Measurements from ENCODE around the gene BEGAIN. TPM values are rescaled to one million over a fixed set of nuclear protein-coding genes. Genes with fewer than 3 reads are reported as not detected.

BEGAIN gene
- total RNA-seq, 1 experiment from 2014 or later = 0.54 TPM

DNA sequence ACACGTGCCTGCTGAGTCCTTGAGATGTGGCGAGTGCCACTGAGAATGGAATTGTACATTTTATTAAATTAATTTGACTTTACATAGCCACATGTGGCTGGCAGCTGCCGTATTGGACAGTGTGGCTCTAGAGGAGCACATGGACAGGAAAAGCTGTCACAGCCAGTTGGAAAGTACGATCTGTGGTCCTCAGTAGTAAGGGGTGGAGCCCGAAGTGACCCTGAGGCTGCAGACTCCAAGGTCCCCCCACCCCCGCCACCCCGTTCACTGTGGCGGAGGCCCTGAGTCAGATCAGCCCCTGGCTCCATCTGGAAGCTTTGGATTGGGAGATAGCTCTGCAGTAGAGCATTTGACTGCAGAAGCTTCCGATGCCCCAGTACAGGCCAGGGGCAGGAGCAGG, 25.8 kb upstream of the BEGAIN start:
- no peaks in the 10 kb centered on the region for H3K36me3 ChIP-seq (ENCODE audit: control insufficient read depth, insufficient read depth, low read length)
- no peaks in the 10 kb centered on the region for H3K9me3 Mint-ChIP-seq (ENCODE audit: unreplicated experiment)
- H3K27me3 Mint-ChIP-seq (ENCODE audit: insufficient read depth, unreplicated experiment) = peaks cover 3% of the 10 kb centered on the region
- no TSS peak for BruUV-seq (replicated peaks)
- H3K27ac Mint-ChIP-seq (ENCODE audit: unreplicated experiment) = no peak overlapping the region
- H3K4me3 Mint-ChIP-seq (ENCODE audit: unreplicated experiment) = no peak overlapping the region
- TF ChIP-seq, protein P1, sequence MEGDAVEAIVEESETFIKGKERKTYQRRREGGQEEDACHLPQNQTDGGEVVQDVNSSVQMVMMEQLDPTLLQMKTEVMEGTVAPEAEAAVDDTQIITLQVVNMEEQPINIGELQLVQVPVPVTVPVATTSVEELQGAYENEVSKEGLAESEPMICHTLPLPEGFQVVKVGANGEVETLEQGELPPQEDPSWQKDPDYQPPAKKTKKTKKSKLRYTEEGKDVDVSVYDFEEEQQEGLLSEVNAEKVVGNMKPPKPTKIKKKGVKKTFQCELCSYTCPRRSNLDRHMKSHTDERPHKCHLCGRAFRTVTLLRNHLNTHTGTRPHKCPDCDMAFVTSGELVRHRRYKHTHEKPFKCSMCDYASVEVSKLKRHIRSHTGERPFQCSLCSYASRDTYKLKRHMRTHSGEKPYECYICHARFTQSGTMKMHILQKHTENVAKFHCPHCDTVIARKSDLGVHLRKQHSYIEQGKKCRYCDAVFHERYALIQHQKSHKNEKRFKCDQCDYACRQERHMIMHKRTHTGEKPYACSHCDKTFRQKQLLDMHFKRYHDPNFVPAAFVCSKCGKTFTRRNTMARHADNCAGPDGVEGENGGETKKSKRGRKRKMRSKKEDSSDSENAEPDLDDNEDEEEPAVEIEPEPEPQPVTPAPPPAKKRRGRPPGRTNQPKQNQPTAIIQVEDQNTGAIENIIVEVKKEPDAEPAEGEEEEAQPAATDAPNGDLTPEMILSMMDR (IDR thresholded peaks at IDR 0.05; ENCODE audit: insufficient read depth in 1 of 2, low read depth in 1 of 2, low read length in 1 of 2, severe bottlenecking in 1 of 2, unreplicated experiment in 1 of 2) = no peak
- intact Hi-C loops (cut with micrococcal nuclease; ENCODE audit: unreplicated experiment) = no loop called here
- H3K4me1 Mint-ChIP-seq (ENCODE audit: low read depth, unreplicated experiment) = no peaks in the 10 kb centered on the region
- no peak for DNase-seq
- H3K27me3 ChIP-seq (replicated peaks; ENCODE audit: control insufficient read depth, insufficient read depth, low read length) = no peaks in the 10 kb centered on the region
- ChIA-PET POLR2A (no interaction called here), CTCF (interaction anchor here (0.7 kb wide), 1 partner anchor 231 kb away, joined by 5 read pairs; no protein-coding TSS in a partner anchor)
- H3K36me3 Mint-ChIP-seq (ENCODE audit: insufficient read depth, unreplicated experiment) = no peaks in the 10 kb centered on the region
- H3K9me3 ChIP-seq = no peaks in the 10 kb centered on the region
- H3K4me3 ChIP-seq (ENCODE audit: low read depth, low read length) = no peak overlapping the region
- H3K4me1 ChIP-seq = no peaks in the 10 kb centered on the region

DNA sequence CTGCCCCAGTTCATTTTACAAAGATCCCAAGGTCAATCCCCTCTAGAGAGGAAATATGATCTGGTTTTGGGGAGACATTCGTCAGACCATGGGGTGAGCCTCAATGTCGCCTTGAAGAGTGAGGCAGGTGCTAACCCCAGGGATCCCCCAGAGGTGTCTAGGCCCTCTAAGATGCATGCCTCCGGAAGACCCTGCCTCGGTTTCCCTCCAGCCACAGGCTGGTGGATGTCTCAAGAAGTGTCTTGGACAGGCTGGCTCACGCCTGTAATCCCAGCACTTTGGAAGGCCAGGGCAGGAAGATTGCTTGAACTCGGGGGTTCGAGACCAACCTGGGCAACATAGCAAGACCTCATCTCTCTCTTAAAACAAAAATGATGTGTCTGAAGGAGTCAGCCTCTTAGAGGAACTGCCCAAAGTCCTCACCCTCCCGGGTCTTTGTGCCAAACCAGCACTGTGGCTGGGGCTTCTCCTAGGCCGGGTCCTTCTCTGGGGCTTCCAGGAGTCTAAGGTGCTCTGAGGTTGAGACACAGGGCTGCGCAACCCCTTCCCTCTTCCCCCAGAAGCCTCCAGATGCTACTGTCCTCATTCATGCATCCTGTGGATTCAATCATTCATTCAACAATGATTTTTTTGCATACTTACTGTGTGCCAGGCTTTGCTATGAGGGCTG, 24.7 kb upstream of the BEGAIN start:
- H3K9me3 ChIP-seq = no peaks in the 10 kb centered on the region
- CTCF ChIA-PET = no interaction called here
- TF ChIP-seq, protein P1 (IDR thresholded peaks at IDR 0.05; ENCODE audit: insufficient read depth in 1 of 2, low read depth in 1 of 2, low read length in 1 of 2, severe bottlenecking in 1 of 2, unreplicated experiment in 1 of 2) = no peak
- H3K4me3 ChIP-seq (ENCODE audit: low read depth, low read length) = no peak overlapping the region
- intact Hi-C loops (cut with micrococcal nuclease; ENCODE audit: unreplicated experiment) = no loop called here
- H3K27me3 ChIP-seq (replicated peaks; ENCODE audit: control insufficient read depth, insufficient read depth, low read length) = no peaks in the 10 kb centered on the region
- Mint-ChIP-seq H3K9me3 (ENCODE audit: unreplicated experiment) (no peaks in the 10 kb centered on the region), H3K27me3 (ENCODE audit: insufficient read depth, unreplicated experiment) (no peaks in the 10 kb centered on the region), H3K4me3 (ENCODE audit: unreplicated experiment) (no peak overlapping the region), H3K36me3 (ENCODE audit: insufficient read depth, unreplicated experiment) (no peaks in the 10 kb centered on the region), H3K4me1 (ENCODE audit: low read depth, unreplicated experiment) (no peaks in the 10 kb centered on the region), H3K27ac (ENCODE audit: unreplicated experiment) (no peak overlapping the region)
- H3K4me1 ChIP-seq = no peaks in the 10 kb centered on the region
- DNase-seq = no peak
- H3K36me3 ChIP-seq (ENCODE audit: control insufficient read depth, insufficient read depth, low read length) = no peaks in the 10 kb centered on the region
- no TSS peak for BruUV-seq (replicated peaks)
- POLR2A ChIA-PET = no interaction called here

DNA sequence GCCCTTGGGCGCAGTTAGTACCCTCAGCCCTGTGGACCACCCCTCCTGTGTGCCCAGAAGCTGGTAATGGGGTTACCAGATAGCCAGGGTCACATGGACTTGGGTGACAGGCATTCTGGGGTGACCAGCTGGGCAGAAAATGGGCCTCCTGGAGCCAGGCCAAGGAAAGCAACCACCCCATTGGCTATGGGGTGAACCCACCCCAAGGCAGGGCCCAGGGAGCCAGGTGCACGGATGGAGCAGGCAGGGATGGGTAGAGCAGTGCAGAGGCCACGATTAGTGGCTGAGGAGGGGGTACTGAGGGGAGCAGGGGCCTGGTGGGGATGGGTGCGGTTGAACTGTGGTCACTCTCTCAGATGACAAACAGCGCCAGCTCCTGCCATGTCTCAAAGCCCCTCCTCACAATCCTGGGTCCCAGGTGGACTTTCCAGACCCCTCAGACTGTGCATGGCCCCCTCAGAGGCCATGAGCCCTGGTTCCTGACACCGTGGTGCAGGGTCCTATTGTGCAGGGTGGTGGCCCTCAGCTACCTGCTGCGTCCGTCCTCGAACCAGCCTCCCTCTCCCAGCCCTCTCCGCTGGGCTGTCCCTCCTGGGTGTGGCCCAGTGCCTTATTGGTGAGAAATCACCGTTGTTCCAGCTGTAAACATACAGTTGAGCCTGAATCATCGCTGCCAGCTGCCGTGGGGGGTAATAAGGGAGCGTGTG, 23.4 kb upstream of the BEGAIN start:
- no peaks in the 10 kb centered on the region for H3K36me3 ChIP-seq (ENCODE audit: control insufficient read depth, insufficient read depth, low read length)
- BruUV-seq (replicated peaks) = no TSS peak
- DNase-seq = no peak
- H3K27me3 ChIP-seq (replicated peaks; ENCODE audit: control insufficient read depth, insufficient read depth, low read length) = no peaks in the 10 kb centered on the region
- intact Hi-C loops (cut with micrococcal nuclease; ENCODE audit: unreplicated experiment) = no loop called here
- H3K9me3 Mint-ChIP-seq (ENCODE audit: unreplicated experiment) = no peaks in the 10 kb centered on the region
- no peak overlapping the region for H3K27ac Mint-ChIP-seq (ENCODE audit: unreplicated experiment)
- H3K36me3 Mint-ChIP-seq (ENCODE audit: insufficient read depth, unreplicated experiment) = no peaks in the 10 kb centered on the region
- no peaks in the 10 kb centered on the region for H3K9me3 ChIP-seq
- no peaks in the 10 kb centered on the region for H3K4me1 Mint-ChIP-seq (ENCODE audit: low read depth, unreplicated experiment)
- H3K4me3 Mint-ChIP-seq (ENCODE audit: unreplicated experiment) = no peak overlapping the region
- no peaks in the 10 kb centered on the region for H3K4me1 ChIP-seq
- H3K27me3 Mint-ChIP-seq (ENCODE audit: insufficient read depth, unreplicated experiment) = peaks cover 2% of the 10 kb centered on the region
- ChIA-PET CTCF (no interaction called here), POLR2A (no interaction called here)
- no peak overlapping the region for H3K4me3 ChIP-seq (ENCODE audit: low read depth, low read length)
- TF ChIP-seq, protein P1 (IDR thresholded peaks at IDR 0.05; ENCODE audit: insufficient read depth in 1 of 2, low read depth in 1 of 2, low read length in 1 of 2, severe bottlenecking in 1 of 2, unreplicated experiment in 1 of 2) = no peak
